Measurements from ENCODE around the gene PCBP1.
"Not testable (repeated sequence)": the region's sequence is repeated elsewhere in the genome, so short reads cannot be mapped to it uniquely, and the experiment has no call there.

The PCBP1 gene

DNA sequence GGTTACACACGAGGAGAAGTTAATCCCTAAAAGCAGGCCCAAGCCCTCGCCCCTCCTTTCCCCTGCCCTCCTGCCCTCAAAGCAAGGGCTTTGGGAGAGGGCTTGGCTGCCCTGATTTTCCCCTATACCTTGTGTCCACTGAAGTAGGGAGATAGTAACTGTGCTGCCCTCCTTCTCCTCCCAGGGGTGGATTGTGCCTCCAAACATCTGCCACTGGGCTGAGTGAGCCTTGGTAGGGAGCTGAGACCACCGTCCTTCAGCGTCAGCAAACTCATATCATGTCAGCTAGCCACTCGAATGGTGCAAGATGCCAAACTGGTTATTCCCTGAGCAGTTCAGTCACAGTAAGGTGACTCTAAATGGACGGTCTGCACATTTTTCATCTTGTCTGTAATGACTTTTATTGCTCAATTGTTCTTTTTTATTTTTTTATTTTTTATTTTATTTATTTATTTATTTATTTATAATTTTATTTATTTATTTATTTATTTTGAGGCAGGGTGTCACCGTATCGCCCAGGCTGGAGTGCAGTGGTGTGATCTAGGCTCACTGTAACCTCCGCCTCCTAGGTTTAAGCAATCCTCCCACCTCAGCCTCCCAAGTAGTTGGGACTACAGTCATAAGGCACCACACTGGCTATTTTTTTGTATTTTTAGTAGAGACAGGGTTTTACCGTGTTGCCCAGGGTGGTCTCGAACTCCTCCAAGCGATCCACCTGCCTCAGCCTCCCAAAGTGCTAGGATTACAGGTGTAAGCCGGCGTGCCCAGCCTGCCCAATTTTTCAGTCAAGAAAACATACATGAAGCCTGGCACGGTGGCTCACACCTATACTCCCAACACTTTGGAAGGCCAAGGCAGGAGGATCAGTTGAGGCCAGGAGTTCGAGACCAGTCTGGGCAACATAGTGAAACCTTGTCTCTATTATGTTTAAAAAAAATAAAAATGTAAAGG is 8.7 kb downstream of the PCBP1 start:
- H3K36me3 ChIP-seq (ENCODE audit: control insufficient read depth in 1 of 2, insufficient read depth in 2 of 2, low read length in 2 of 2): no peaks in the 10 kb centered on the region
- H3K27ac ChIP-seq (ENCODE audit: low read depth, low read length): peak overlapping the region; percentile 42
- H3K27me3 ChIP-seq (ENCODE audit: control insufficient read depth in 1 of 2, insufficient read depth in 2 of 2, low read length in 2 of 2): no peaks in the 10 kb centered on the region
- H3K9ac ChIP-seq (ENCODE audit: low read depth in 1 of 2, low read length in 2 of 2): peak overlapping the region in 1 of 2 donors; percentile 33
- H3K9me3 ChIP-seq (ENCODE audit: control insufficient read depth in 1 of 2, low read length in 2 of 2): no peaks in the 10 kb centered on the region
- H3K4me1 ChIP-seq (ENCODE audit: control insufficient read depth in 1 of 2, insufficient read depth in 2 of 2, low read length in 2 of 2): peaks cover 5 to 26% of the 10 kb centered on the region in 2 donors
- H3K4me3 ChIP-seq (ENCODE audit: low read depth in 1 of 2, low read length in 2 of 2): peak overlapping the region in 1 of 2 donors; percentile 15

DNA sequence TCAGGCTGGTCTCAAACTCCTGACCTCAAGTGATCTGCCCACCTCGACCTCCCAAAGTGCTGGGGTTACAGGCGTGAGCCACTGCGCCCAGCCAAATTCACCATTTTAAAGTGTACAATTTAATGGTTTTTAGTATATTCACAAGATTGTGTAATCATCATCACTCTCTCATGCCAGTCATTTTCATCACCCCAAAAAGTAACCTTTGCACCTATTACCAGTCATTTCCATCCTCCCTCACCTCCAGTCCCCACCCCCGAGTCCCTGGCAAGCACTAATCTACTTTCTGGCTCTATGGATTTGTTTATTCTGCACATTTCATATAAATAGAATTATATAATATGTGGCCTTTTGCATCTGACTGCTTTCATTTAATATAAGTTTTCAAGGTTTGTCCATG is 10.8 kb downstream of the PCBP1 start:
- Histone ChIP-seq H3K36me3 (ENCODE audit: control insufficient read depth in 1 of 2, insufficient read depth in 2 of 2, low read length in 2 of 2) (no peaks in the 10 kb centered on the region), H3K9ac (ENCODE audit: low read depth in 1 of 2, low read length in 2 of 2) (no peak overlapping the region), H3K4me1 (ENCODE audit: control insufficient read depth in 1 of 2, insufficient read depth in 2 of 2, low read length in 2 of 2) (peaks cover 5 to 19% of the 10 kb centered on the region in 2 donors), H3K27ac (ENCODE audit: low read depth, low read length) (no peak overlapping the region), H3K27me3 (ENCODE audit: control insufficient read depth in 1 of 2, insufficient read depth in 2 of 2, low read length in 2 of 2) (no peaks in the 10 kb centered on the region), H3K4me3 (ENCODE audit: low read depth in 1 of 2, low read length in 2 of 2) (no peak overlapping the region), H3K9me3 (ENCODE audit: control insufficient read depth in 1 of 2, low read length in 2 of 2) (no peaks in the 10 kb centered on the region)

DNA sequence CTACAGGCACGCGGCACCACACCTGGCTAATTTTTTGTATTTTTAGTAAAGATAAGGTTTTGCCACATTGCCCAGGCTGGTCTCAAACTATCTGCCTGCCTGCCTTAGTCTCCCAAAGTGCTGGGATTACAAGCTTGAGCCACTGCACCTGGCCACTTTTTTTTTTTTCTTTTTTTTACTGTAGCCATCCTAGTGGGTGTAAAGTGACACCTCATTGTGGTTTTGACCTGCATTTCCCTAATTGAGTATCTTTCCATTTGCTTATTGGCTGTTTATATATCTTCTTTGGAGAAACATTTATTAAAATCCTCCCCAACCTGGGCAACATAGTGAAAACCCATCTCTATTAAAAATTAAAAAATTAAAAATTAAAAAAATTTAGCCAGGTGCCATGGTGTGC is 12.0 kb downstream of the PCBP1 start:
- H3K4me3 ChIP-seq (ENCODE audit: low read depth in 1 of 2, low read length in 2 of 2): no peak overlapping the region
- no peak overlapping the region for H3K9ac ChIP-seq (ENCODE audit: low read depth in 1 of 2, low read length in 2 of 2)
- H3K4me1 ChIP-seq (ENCODE audit: control insufficient read depth in 1 of 2, insufficient read depth in 2 of 2, low read length in 2 of 2): peaks cover 5 to 23% of the 10 kb centered on the region in 2 donors
- H3K27ac ChIP-seq (ENCODE audit: low read depth, low read length): no peak overlapping the region
- H3K36me3 ChIP-seq (ENCODE audit: control insufficient read depth in 1 of 2, insufficient read depth in 2 of 2, low read length in 2 of 2): no peaks in the 10 kb centered on the region
- H3K27me3 ChIP-seq (ENCODE audit: control insufficient read depth in 1 of 2, insufficient read depth in 2 of 2, low read length in 2 of 2): no peaks in the 10 kb centered on the region
- H3K9me3 ChIP-seq (ENCODE audit: control insufficient read depth in 1 of 2, low read length in 2 of 2): no peaks in the 10 kb centered on the region

DNA sequence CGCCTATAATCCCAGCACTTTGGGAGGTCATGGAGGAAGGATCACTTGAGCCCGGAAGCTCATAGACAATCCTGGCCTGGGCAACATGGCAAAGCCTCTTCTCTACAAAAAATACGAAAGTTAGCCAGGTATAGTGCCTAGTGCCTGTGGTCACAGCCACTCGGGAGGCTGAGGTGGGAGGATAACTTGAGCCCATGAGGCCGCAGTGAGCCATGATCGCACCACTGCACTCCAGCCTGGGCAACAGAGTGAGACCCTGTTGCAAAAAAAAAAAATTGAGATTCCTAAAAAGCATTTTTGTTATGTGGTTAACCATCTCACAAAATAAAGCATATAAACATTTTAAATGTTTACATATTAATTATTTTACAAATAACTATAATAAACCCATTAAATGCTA is 13.9 kb downstream of the PCBP1 start:
- Histone ChIP-seq H3K36me3 (ENCODE audit: control insufficient read depth in 1 of 2, insufficient read depth in 2 of 2, low read length in 2 of 2) (no peaks in the 10 kb centered on the region), H3K4me1 (ENCODE audit: control insufficient read depth in 1 of 2, insufficient read depth in 2 of 2, low read length in 2 of 2) (peaks cover 0 to 15% of the 10 kb centered on the region in 2 donors)

DNA sequence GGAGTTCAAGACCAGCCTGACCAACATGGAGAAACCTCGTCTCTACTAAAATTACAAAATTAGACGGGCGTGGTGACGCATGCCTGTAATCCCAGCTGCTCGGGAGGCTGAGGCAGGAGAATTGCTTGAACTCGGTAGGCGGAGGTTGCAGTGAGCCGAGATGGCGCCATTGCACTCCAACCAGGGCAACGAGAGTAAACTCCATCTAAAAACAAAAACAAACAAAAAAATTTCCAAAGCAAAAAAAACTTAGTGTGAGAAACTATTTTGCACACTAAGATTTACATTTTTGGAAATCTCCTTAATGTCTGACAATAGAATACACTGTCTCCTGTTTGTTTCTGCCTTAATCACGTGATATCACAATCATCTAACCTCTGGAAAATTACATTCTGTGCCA is 14.4 kb downstream of the PCBP1 start:
- H3K9me3 ChIP-seq (ENCODE audit: control insufficient read depth in 1 of 2, low read length in 2 of 2); H3K36me3 ChIP-seq (ENCODE audit: control insufficient read depth in 1 of 2, insufficient read depth in 2 of 2, low read length in 2 of 2); H3K27me3 ChIP-seq (ENCODE audit: control insufficient read depth in 1 of 2, insufficient read depth in 2 of 2, low read length in 2 of 2); H3K27ac ChIP-seq (ENCODE audit: low read depth, low read length); H3K4me3 ChIP-seq (ENCODE audit: low read depth in 1 of 2, low read length in 2 of 2); H3K9ac ChIP-seq (ENCODE audit: low read depth in 1 of 2, low read length in 2 of 2): not testable (repeated sequence)
- H3K4me1 ChIP-seq (ENCODE audit: control insufficient read depth in 1 of 2, insufficient read depth in 2 of 2, low read length in 2 of 2): peaks cover 0 to 15% of the 10 kb centered on the region in 2 donors

More for the DNA sequence above, 13.9 kb downstream of the PCBP1 start:
- Histone ChIP-seq H3K27me3 (ENCODE audit: control insufficient read depth in 1 of 2, insufficient read depth in 2 of 2, low read length in 2 of 2) (no peaks in the 10 kb centered on the region), H3K9me3 (ENCODE audit: control insufficient read depth in 1 of 2, low read length in 2 of 2) (no peaks in the 10 kb centered on the region), H3K9ac (ENCODE audit: low read depth in 1 of 2, low read length in 2 of 2) (no peak overlapping the region), H3K4me3 (ENCODE audit: low read depth in 1 of 2, low read length in 2 of 2) (no peak overlapping the region), H3K27ac (ENCODE audit: low read depth, low read length) (no peak overlapping the region)

DNA sequence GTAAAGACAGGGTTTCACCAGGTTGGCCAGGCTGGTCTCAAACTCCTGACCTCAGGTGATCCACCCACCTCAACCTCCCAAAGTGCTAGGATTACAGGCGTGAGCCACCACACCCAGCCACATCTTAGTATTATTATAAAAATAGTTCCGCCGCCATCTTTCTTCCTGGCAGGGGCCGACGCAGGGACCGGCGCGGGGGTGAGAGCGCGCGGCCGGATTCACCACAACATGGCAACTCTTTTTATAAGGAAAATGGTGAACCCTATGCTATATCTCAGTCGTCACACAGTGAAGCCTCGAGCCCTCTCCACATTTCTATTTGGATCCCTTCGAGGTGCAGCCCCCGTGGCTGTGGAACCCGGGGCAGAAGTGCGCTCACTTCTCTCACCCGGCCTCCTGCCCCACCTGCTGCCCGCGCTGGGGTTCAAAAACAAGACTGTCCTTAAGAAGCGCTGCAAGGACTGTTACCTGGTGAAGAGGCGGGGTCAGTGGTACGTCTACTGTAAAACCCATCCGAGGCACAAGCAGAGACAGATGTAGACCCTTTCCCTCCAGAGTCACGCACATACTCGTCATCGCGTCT is 15.1 kb downstream of the PCBP1 start:
- not testable (repeated sequence) for H3K9me3 ChIP-seq (ENCODE audit: control insufficient read depth in 1 of 2, low read length in 2 of 2); H3K27me3 ChIP-seq (ENCODE audit: control insufficient read depth in 1 of 2, insufficient read depth in 2 of 2, low read length in 2 of 2); H3K27ac ChIP-seq (ENCODE audit: low read depth, low read length); H3K36me3 ChIP-seq (ENCODE audit: control insufficient read depth in 1 of 2, insufficient read depth in 2 of 2, low read length in 2 of 2); H3K9ac ChIP-seq (ENCODE audit: low read depth in 1 of 2, low read length in 2 of 2); H3K4me3 ChIP-seq (ENCODE audit: low read depth in 1 of 2, low read length in 2 of 2)
- peaks cover under 1 to 15% of the 10 kb centered on the region in 2 donors for H3K4me1 ChIP-seq (ENCODE audit: control insufficient read depth in 1 of 2, insufficient read depth in 2 of 2, low read length in 2 of 2)

DNA sequence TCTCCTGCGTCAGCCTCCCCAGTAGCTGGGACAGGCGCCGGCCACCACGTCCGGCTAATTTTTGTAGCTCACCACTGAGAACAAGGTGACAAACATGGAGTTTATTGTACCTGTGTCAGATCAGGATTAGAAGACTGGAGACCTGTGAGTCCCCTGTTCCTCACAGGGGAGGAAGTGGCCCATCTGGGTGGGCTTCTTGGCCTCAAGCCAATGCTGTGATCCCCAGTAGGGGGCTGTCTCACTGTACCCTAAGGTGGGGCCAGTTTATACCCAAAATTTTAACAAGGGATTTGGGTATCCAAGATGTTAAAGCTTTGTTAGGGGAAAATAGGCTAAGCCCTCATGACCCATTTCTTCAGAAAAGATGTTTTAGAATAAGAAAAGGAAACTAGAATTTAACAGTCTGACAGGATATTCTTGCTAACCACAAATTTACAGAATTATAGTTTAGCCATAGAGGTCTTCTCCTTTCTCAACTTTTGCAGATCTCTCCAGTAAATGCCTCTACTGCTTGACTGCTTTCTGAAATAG is 16.3 kb downstream of the PCBP1 start:
- H3K4me3 ChIP-seq (ENCODE audit: low read depth in 1 of 2, low read length in 2 of 2): no peak overlapping the region
- H3K36me3 ChIP-seq (ENCODE audit: control insufficient read depth in 1 of 2, insufficient read depth in 2 of 2, low read length in 2 of 2): no peaks in the 10 kb centered on the region
- peaks cover 12 to 23% of the 10 kb centered on the region in 2 donors for H3K4me1 ChIP-seq (ENCODE audit: control insufficient read depth in 1 of 2, insufficient read depth in 2 of 2, low read length in 2 of 2)
- no peak overlapping the region for H3K9ac ChIP-seq (ENCODE audit: low read depth in 1 of 2, low read length in 2 of 2)
- H3K27ac ChIP-seq (ENCODE audit: low read depth, low read length): peak overlapping the region; percentile 39
- H3K9me3 ChIP-seq (ENCODE audit: control insufficient read depth in 1 of 2, low read length in 2 of 2): no peaks in the 10 kb centered on the region
- no peaks in the 10 kb centered on the region for H3K27me3 ChIP-seq (ENCODE audit: control insufficient read depth in 1 of 2, insufficient read depth in 2 of 2, low read length in 2 of 2)

DNA sequence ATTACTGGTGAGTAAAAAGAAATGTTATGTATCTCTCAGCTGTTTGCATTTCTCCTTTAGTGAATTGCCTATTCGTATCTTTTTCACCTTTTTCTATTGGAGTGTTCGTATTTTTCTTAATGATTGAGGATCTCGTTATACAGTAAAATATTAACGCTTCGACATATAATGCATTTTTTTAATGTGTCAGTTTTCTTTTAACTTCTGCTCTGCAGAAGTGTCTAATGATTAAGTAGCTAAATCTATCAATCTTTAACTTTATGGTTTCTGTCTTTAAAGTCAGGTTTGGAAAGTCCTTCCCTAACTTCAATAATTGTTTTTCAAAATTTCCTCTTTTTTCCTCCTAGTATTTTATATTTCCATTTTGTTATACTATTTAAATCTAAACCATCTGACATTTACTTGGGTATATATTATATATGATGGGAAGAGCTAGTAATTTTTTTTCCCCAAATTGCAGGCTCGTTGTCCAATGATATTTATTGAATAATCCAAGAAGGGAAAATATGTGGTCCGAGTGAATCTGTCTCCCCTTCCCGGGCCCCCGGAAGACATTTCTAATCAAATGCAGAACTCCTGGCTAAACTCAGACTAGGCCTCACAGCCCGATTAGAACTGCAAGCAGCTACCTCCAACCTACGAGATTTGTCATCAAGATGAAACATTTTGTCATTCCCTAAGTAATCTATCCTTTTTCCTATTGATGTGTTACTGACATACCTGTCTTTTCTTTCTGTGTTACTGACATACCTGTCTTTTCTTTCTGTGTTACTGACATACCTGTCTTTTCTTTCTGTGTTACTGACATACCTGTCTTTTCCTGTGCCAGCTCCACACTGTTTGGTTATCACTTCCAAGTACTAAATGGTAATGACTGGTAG is 17.2 kb downstream of the PCBP1 start:
- H3K9me3 ChIP-seq (ENCODE audit: control insufficient read depth in 1 of 2, low read length in 2 of 2): no peaks in the 10 kb centered on the region
- H3K4me1 ChIP-seq (ENCODE audit: control insufficient read depth in 1 of 2, insufficient read depth in 2 of 2, low read length in 2 of 2): peaks cover 15 to 26% of the 10 kb centered on the region in 2 donors
- no peak overlapping the region for H3K9ac ChIP-seq (ENCODE audit: low read depth in 1 of 2, low read length in 2 of 2)
- no peaks in the 10 kb centered on the region for H3K27me3 ChIP-seq (ENCODE audit: control insufficient read depth in 1 of 2, insufficient read depth in 2 of 2, low read length in 2 of 2)
- peak overlapping the region; percentile 16 to 28 for H3K4me3 ChIP-seq (ENCODE audit: low read depth in 1 of 2, low read length in 2 of 2)
- no peaks in the 10 kb centered on the region for H3K36me3 ChIP-seq (ENCODE audit: control insufficient read depth in 1 of 2, insufficient read depth in 2 of 2, low read length in 2 of 2)
- H3K27ac ChIP-seq (ENCODE audit: low read depth, low read length): peak overlapping the region; percentile 20

DNA sequence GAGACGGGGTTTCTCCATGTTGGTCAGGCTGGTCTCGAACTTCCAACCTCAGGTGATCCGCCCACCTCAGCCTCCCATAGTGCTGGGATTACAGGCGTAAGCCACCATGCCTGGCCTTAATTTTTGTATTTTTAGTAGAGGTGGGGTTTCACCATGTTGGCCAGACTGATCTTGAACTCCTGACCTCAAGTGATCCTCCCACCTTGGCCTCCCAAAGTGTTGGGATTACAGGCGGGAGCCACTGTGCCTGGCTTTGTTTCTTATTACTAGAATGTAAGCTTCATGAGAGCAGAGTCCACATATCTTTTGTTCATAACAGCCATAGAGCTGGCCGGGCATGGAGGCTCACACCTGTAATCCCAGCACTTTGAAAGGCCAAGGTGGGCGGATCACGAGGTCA is 18.9 kb downstream of the PCBP1 start:
- not testable (repeated sequence) for H3K36me3 ChIP-seq (ENCODE audit: control insufficient read depth in 1 of 2, insufficient read depth in 2 of 2, low read length in 2 of 2); H3K9ac ChIP-seq (ENCODE audit: low read depth in 1 of 2, low read length in 2 of 2); H3K27me3 ChIP-seq (ENCODE audit: control insufficient read depth in 1 of 2, insufficient read depth in 2 of 2, low read length in 2 of 2); H3K9me3 ChIP-seq (ENCODE audit: control insufficient read depth in 1 of 2, low read length in 2 of 2); H3K27ac ChIP-seq (ENCODE audit: low read depth, low read length); H3K4me3 ChIP-seq (ENCODE audit: low read depth in 1 of 2, low read length in 2 of 2)
- peaks cover 15 to 30% of the 10 kb centered on the region in 2 donors for H3K4me1 ChIP-seq (ENCODE audit: control insufficient read depth in 1 of 2, insufficient read depth in 2 of 2, low read length in 2 of 2)
